IMR-90 (cell line): ENCODE measurements around the gene PITPNM3.

ENCODE experiments used
- FOS ChIP-seq: fragments of 150-350 bp; IDR thresholded peaks from 2 replicates; pipeline ENCODE4 v1.6.1; 2016; ENCODE audit warnings: low read depth, low read length
- MAFK ChIP-seq: IDR thresholded peaks from 2 replicates; pipeline ENCODE4 v1.6.1; 2012; ENCODE audit warnings: low read depth, low read length, improper control_type of control experiment

- TF ChIP-seq MAFK, result no peak
- TF ChIP-seq FOS, result no peak
Observed at GRCh38 chr17:6525731-6526130, 30.6 kb downstream of the PITPNM3 start.
